Measurements from ENCODE around the gene COL4A6. TPM values are rescaled to one million over a fixed set of nuclear protein-coding genes. Genes with fewer than 3 reads are reported as not detected.

Gene COL4A6
- total RNA-seq, 3 donors from 2014 or later: 6.9 to 13.9 (median 10.7) TPM

GRCh38 chrX:108341947-108342346, 96.3 kb downstream of the COL4A6 start:
- no peak for DNase-seq (ENCODE audit: low spot score in 2 of 2)
- no peaks in the 10 kb centered on the region for H3K36me3 ChIP-seq
- no peak for TF ChIP-seq POLR2AphosphoS5 (IDR thresholded peaks at IDR 0.05)
- TF ChIP-seq POLR2A (IDR thresholded peaks at IDR 0.05): no peak
- no peak for TF ChIP-seq CTCF (IDR thresholded peaks at IDR 0.05)
- no peak overlapping the region for H3K27ac ChIP-seq
- H3K27me3 ChIP-seq: peaks cover 0 to 39% of the 10 kb centered on the region in 2 donors
- H3K9me3 ChIP-seq: no peaks in the 10 kb centered on the region
- intact Hi-C loops (cut with DNase I; ENCODE audit: low total_unique reads): no loop called here
- H3K4me1 ChIP-seq: no peaks in the 10 kb centered on the region
- H3K4me3 ChIP-seq: no peak overlapping the region

GRCh38 chrX:108332281-108332680, 105.9 kb downstream of the COL4A6 start:
- H3K27ac ChIP-seq: no peak overlapping the region
- H3K4me1 ChIP-seq: no peaks in the 10 kb centered on the region
- TF ChIP-seq POLR2A (IDR thresholded peaks at IDR 0.05) (no peak), POLR2AphosphoS5 (IDR thresholded peaks at IDR 0.05) (no peak), CTCF (IDR thresholded peaks at IDR 0.05) (no peak)
- no peaks in the 10 kb centered on the region for H3K9me3 ChIP-seq
- H3K4me3 ChIP-seq: no peak overlapping the region
- intact Hi-C loops (cut with DNase I; ENCODE audit: low total_unique reads): no loop called here
- peaks cover 0 to 16% of the 10 kb centered on the region in 2 donors for H3K27me3 ChIP-seq
- no peak for DNase-seq (ENCODE audit: low spot score in 2 of 2)
- H3K36me3 ChIP-seq: no peaks in the 10 kb centered on the region

- Histone ChIP-seq H3K27me3 (peaks cover 0 to 16% of the 10 kb centered on the region in 2 donors), H3K9me3 (no peaks in the 10 kb centered on the region), H3K4me1 (no peaks in the 10 kb centered on the region), H3K36me3 (no peaks in the 10 kb centered on the region), H3K27ac (no peak overlapping the region), H3K4me3 (no peak overlapping the region)
- TF ChIP-seq POLR2AphosphoS5 (IDR thresholded peaks at IDR 0.05) (no peak), POLR2A (IDR thresholded peaks at IDR 0.05) (no peak), CTCF (IDR thresholded peaks at IDR 0.05) (no peak)
- intact Hi-C loops (cut with DNase I; ENCODE audit: low total_unique reads): no loop called here
- no peak for DNase-seq (ENCODE audit: low spot score in 2 of 2)
Observed at GRCh38 chrX:108331126-108331909, 106.9 kb downstream of the COL4A6 start.

- Histone ChIP-seq H3K4me3 (no peak overlapping the region), H3K9me3 (no peaks in the 10 kb centered on the region), H3K27me3 (peaks cover 0 to 24% of the 10 kb centered on the region in 2 donors), H3K4me1 (no peaks in the 10 kb centered on the region), H3K27ac (no peak overlapping the region), H3K36me3 (no peaks in the 10 kb centered on the region)
- no peak for TF ChIP-seq CTCF (IDR thresholded peaks at IDR 0.05)
- TF ChIP-seq POLR2A (IDR thresholded peaks at IDR 0.05): no peak
- no peak for TF ChIP-seq POLR2AphosphoS5 (IDR thresholded peaks at IDR 0.05)
- no peak for DNase-seq (ENCODE audit: low spot score in 2 of 2)
- intact Hi-C loops (cut with DNase I; ENCODE audit: low total_unique reads): no loop called here
Observed at GRCh38 chrX:108323751-108324150, 114.5 kb downstream of the COL4A6 start.

GRCh38 chrX:108322234-108322633, 116.0 kb downstream of the COL4A6 start:
- Histone ChIP-seq H3K27me3 (peaks cover 0 to 25% of the 10 kb centered on the region in 2 donors), H3K36me3 (no peaks in the 10 kb centered on the region), H3K9me3 (no peaks in the 10 kb centered on the region), H3K4me3 (no peak overlapping the region), H3K27ac (no peak overlapping the region), H3K4me1 (no peaks in the 10 kb centered on the region)
- intact Hi-C loops (cut with DNase I; ENCODE audit: low total_unique reads): no loop called here
- no peak for DNase-seq (ENCODE audit: low spot score in 2 of 2)
- TF ChIP-seq POLR2AphosphoS5 (IDR thresholded peaks at IDR 0.05) (no peak), POLR2A (IDR thresholded peaks at IDR 0.05) (no peak), CTCF (IDR thresholded peaks at IDR 0.05) (no peak)

All from breast epithelium (tissue), 4 donors.